Fibroblast of lung (primary cell): Measurements from ENCODE around the gene RNF168.

Experiments used
- EZH2 ChIP-seq: IDR thresholded peaks from 2 replicates; pipeline ENCODE4 v1.5.1; 2012; ENCODE audit warnings: low read length, control low read depth, mild to moderate bottlenecking; ENCODE audit errors: missing control alignments
- TF ChIP-seq, protein P1 (sequence below), 2 donors: IDR thresholded peaks in 1 of 2; conservative IDR thresholded peaks in 1 of 2; 1 replicate in 1 of 2; 2 replicates in 1 of 2; pipeline ENCODE4 v1.5.1; 2011 to 2012; ENCODE audit warnings: low read length in 2 of 2, control low read depth in 1 of 2, inconsistent platforms in 1 of 2, low read depth in 1 of 2, mild to moderate bottlenecking in 1 of 2

DNA sequence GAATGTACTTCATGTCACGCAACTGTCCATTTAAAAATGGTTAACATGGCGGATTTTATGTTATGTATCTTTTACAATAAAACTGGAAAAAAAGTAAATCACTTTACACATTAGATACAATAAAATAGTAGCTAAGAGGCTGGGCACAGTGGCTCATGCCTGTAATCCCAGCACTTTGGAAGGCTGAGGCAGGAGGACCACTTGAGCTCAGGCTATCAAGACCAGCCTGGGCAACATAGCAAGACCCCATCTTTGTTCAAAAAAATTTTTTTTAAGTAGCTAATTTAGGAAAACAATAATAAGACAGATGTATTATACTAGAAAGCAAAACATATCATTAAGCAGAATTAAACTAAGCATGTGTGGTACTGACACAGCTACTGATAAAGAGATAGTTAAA is 11.5 kb downstream of the RNF168 start:
- TF ChIP-seq, protein P1, sequence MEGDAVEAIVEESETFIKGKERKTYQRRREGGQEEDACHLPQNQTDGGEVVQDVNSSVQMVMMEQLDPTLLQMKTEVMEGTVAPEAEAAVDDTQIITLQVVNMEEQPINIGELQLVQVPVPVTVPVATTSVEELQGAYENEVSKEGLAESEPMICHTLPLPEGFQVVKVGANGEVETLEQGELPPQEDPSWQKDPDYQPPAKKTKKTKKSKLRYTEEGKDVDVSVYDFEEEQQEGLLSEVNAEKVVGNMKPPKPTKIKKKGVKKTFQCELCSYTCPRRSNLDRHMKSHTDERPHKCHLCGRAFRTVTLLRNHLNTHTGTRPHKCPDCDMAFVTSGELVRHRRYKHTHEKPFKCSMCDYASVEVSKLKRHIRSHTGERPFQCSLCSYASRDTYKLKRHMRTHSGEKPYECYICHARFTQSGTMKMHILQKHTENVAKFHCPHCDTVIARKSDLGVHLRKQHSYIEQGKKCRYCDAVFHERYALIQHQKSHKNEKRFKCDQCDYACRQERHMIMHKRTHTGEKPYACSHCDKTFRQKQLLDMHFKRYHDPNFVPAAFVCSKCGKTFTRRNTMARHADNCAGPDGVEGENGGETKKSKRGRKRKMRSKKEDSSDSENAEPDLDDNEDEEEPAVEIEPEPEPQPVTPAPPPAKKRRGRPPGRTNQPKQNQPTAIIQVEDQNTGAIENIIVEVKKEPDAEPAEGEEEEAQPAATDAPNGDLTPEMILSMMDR (conservative IDR thresholded peaks at IDR 0.05 in 1 of 2, IDR thresholded peaks at IDR 0.05 in 1 of 2; ENCODE audit: low read depth in 1 of 2, low read length in 2 of 2) = no peak
- TF ChIP-seq EZH2 = no peak
